GM19239 (cell line): ENCODE results near the gene ANKZF1.
"Not testable (repeated sequence)": the region's sequence is repeated elsewhere in the genome, so short reads cannot be mapped to it uniquely, and the experiment has no call there.

Experiments used
- DNase-seq: peaks from one replicate; pipeline ENCODE4 v3.0.0; 2011; ENCODE audit warnings: low spot score; ENCODE audit not compliant: insufficient read length
- FAIRE-seq: peaks from 2 replicates; lab custom pipeline; 2011; peaks lifted over from hg19 to GRCh38; lab: Jason Lieb, UNC

Gene ANKZF1

GRCh38 chr2:219252084-219252483, 22.5 kb downstream of the ANKZF1 start:
- DNase-seq (no peak), FAIRE-seq (peak; percentile 66)

GRCh38 chr2:219252570-219252899, 22.9 kb downstream of the ANKZF1 start:
- FAIRE-seq (peak; percentile 62), DNase-seq (no peak)

GRCh38 chr2:219252900-219253752, 23.5 kb downstream of the ANKZF1 start, which contains the start of gene TUBA4B:
TUBA4B (plus strand) TSS chr2:219253243; CDS start chr2:219253408, 165 bp downstream.
- peak; percentile 21 for FAIRE-seq
- DNase-seq: no peak

GRCh38 chr2:219253753-219254589, 24.4 kb downstream of the ANKZF1 start, which contains the start of gene TUBA4A:
TUBA4A (minus strand) TSS chr2:219253918; CDS start chr2:219253858, 60 bp downstream.
- FAIRE-seq (peak; percentile 83), DNase-seq (peak; percentile 87)

GRCh38 chr2:219254590-219255201, 25.1 kb downstream of the ANKZF1 start:
- DNase-seq (no peak), FAIRE-seq (peak; percentile 84)

- not testable (repeated sequence) for FAIRE-seq, DNase-seq
These were observed 29.3 kb downstream of the ANKZF1 start for GRCh38 chr2:219258942-219259341.

GRCh38 chr2:219261024-219261855, 31.6 kb downstream of the ANKZF1 start:
- no peak for FAIRE-seq
- DNase-seq: no peak

- DNase-seq (no peak), FAIRE-seq (no peak)
These were observed 36.6 kb downstream of the ANKZF1 start for GRCh38 chr2:219266232-219266631.

GRCh38 chr2:219266886-219267285, 37.3 kb downstream of the ANKZF1 start:
- FAIRE-seq (no peak), DNase-seq (no peak)

- no peak for DNase-seq
- FAIRE-seq: no peak
These were observed 38.7 kb downstream of the ANKZF1 start for GRCh38 chr2:219268294-219268693.

GRCh38 chr2:219269362-219270054, 39.9 kb downstream of the ANKZF1 start:
- no peak for DNase-seq
- FAIRE-seq: no peak

GRCh38 chr2:219270055-219270372, 40.4 kb downstream of the ANKZF1 start:
- FAIRE-seq (no peak), DNase-seq (no peak)

- DNase-seq: no peak
- FAIRE-seq: no peak
These were observed 41.4 kb downstream of the ANKZF1 start for GRCh38 chr2:219271021-219271420.

GRCh38 chr2:219272356-219272755, 42.8 kb downstream of the ANKZF1 start:
- FAIRE-seq (no peak), DNase-seq (no peak)

GRCh38 chr2:219272995-219273394, 43.4 kb downstream of the ANKZF1 start:
- FAIRE-seq: no peak
- no peak for DNase-seq

- FAIRE-seq (no peak), DNase-seq (no peak)
These were observed 44.3 kb downstream of the ANKZF1 start for GRCh38 chr2:219273937-219274336.

- FAIRE-seq (no peak), DNase-seq (no peak)
These were observed 44.8 kb downstream of the ANKZF1 start for GRCh38 chr2:219274361-219274921.

- DNase-seq: peak; percentile 68
- no peak for FAIRE-seq
These were observed 48.4 kb downstream of the ANKZF1 start for GRCh38 chr2:219277703-219278654.
